DND-41 (cell line): ENCODE measurements around the gene POLD2.
"Not testable (repeated sequence)": the region's sequence is repeated elsewhere in the genome, so short reads cannot be mapped to it uniquely, and the experiment has no call there.

Source experiments
- ATAC-seq: fragments of 200-7000 bp; cut with Tn5 transposase; 3 replicates; pipeline ENCODE4 v1.9.1; 2021; ENCODE audit warnings: low read depth; ENCODE audit not compliant: insufficient read depth
- DNase-seq: peaks from one replicate; pipeline ENCODE4 v3.0.0-alpha.2; 2020
- H2AFZ ChIP-seq: 2 replicates; pipeline ENCODE4 v1.6.0; 2012; ENCODE audit warnings: low read depth, low read length
- H3K27ac ChIP-seq: 2 replicates; pipeline ENCODE4 v1.5.1; 2012; ENCODE audit warnings: low read length, inconsistent platforms
- H3K27me3 ChIP-seq: fragments of 200-600 bp; sonication (generic); 2 replicates; pipeline ENCODE4 v1.6.0; 2012; ENCODE audit warnings: low read length, mild to moderate bottlenecking, inconsistent platforms; ENCODE audit not compliant: insufficient read depth, poor library complexity
- H3K36me3 ChIP-seq: 2 replicates; pipeline ENCODE4 v1.5.1; 2012; ENCODE audit warnings: low read length, inconsistent platforms; ENCODE audit not compliant: insufficient read depth
- H3K4me1 ChIP-seq: 2 replicates; pipeline ENCODE4 v1.5.1; 2012; ENCODE audit warnings: mild to moderate bottlenecking, low read length; ENCODE audit not compliant: insufficient read depth
- H3K4me2 ChIP-seq: 2 replicates; pipeline ENCODE4 v1.6.0; 2012; ENCODE audit warnings: mild to moderate bottlenecking, moderate library complexity, low read length, inconsistent platforms; ENCODE audit not compliant: insufficient read depth
- H3K4me3 ChIP-seq, 2 experiments: fragments of 200-600 bp in 1 of 2; shearing (Covaris generic) in 1 of 2; 2 replicates each; pipeline ENCODE4 v1.5.1; 2012 to 2016; ENCODE audit warnings: inconsistent platforms in 2 of 2, low read length in 2 of 2, mild to moderate bottlenecking in 2 of 2, low read depth in 1 of 2, moderate library complexity in 1 of 2
- H3K79me2 ChIP-seq: 2 replicates; pipeline ENCODE4 v1.6.0; 2012; ENCODE audit warnings: low read length, inconsistent platforms; ENCODE audit not compliant: insufficient read depth
- H3K9ac ChIP-seq: 2 replicates; pipeline ENCODE4 v1.6.0; 2012; ENCODE audit warnings: low read depth, mild to moderate bottlenecking, inconsistent platforms, low read length, moderate library complexity
- H3K9me3 ChIP-seq: 2 replicates; pipeline ENCODE4 v1.5.1; 2012; ENCODE audit warnings: low read length, moderate library complexity, mild to moderate bottlenecking, inconsistent platforms; ENCODE audit not compliant: insufficient read depth, severe bottlenecking
- H4K20me1 ChIP-seq: 2 replicates; pipeline ENCODE4 v1.6.0; 2012; ENCODE audit warnings: low read length; ENCODE audit not compliant: insufficient read depth
- EZH2 ChIP-seq: IDR thresholded peaks from 3 replicates; pipeline ENCODE4 v1.6.1; 2012; ENCODE audit warnings: borderline replicate concordance, low read depth, mild to moderate bottlenecking, moderate library complexity, low read length, inconsistent platforms; ENCODE audit not compliant: severe bottlenecking
- TF ChIP-seq, protein P1 (sequence below): IDR thresholded peaks from 2 replicates; pipeline ENCODE4 v1.5.1; 2012; ENCODE audit warnings: borderline replicate concordance, low read length, moderate library complexity, mild to moderate bottlenecking; ENCODE audit not compliant: poor library complexity, severe bottlenecking; ENCODE audit errors: extremely low read depth

The POLD2 gene

DNA sequence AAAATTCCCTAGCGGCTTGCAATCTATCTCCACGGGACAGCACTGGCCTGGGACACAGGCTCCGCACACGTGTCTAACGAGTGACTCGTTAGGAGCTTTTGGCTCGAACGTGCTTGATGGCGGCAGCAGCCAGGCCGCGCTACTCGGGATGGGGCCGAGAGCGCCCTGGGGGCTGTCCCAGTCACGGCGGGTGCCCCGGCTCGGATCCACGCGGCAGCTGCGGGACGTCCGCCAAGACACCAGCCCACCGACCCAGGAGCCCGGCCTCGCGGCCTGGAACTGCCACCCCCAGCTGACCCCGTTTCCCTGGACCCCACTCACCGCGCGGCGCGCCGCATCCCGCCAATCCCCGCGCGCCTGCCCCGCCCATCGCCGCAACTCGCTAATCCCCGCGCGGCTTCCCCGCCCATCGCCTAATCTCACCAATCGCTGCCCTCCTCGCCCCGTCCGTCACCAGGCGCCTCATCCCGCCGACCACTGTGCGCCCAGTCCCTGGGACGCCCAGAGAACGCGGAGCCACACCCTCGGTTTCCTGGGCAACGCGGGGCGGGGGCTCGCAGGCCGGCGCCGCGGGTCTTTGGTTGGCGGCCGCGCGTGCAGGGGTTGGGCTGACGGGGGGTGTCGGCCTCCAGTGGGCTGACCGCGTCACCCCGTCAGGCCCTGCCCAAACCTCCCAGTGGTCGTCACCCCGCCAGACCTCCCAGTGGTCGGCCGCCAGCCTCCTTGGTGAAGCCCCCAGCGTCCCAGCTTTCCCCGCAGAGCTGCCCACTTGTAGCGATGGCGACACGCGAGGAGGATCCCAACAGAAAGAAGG lies at the start of gene POLD2:
Gene POLD2 (minus strand): TSS at position 359 of the 814 bp plus-strand sequence. CDS start 1,495 bp downstream, outside the sequence.
- Histone ChIP-seq H3K4me3 (peak within 1 kb of the TSS; percentile 66 to 77), H3K79me2 (peaks cover 49% of the 10 kb centered on the region)
- ATAC-seq, result peak; percentile 98

DNA sequence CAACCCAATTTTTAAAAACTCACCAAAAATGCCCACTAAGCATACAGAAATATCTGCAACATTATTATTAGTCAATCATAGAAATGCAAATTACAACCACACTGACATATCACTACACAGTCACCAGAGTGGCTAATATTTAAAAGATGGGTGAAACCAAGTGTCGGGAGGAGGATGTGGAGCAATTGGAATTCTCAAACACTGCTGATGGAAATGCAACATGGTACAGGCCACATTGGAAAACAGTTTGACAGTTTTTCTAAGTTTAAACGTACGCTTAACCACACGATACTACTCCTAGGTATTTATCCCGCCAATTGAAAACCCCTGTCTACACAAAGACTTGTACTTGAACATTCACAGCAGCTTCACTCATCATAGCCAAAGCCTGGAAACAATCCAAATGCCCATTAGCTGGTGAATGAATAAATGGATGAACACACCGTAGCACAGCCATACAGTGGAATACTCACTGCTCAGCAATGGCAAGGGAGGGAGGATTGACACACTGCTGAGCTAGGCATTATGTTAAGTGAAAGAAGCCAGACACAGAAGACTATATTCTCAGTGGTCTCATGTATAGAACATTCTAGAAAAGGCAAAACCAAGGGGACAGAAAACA lies 49.6 kb upstream of the POLD2 start:
- Histone ChIP-seq H3K79me2 (no peaks in the 10 kb centered on the region), H3K4me1 (peaks cover 1% of the 10 kb centered on the region; the same call in 1 of the 2 replicates), H2AFZ (no peak overlapping the region), H3K36me3 (no peaks in the 10 kb centered on the region), H3K27ac (no peak overlapping the region), H3K4me3 (no peak overlapping the region), H4K20me1 (0 out of 2 replicates have a peak, but pooled peaks cover 2% of the 10 kb centered on the region), H3K9ac (no peak overlapping the region), H3K9me3 (no peaks in the 10 kb centered on the region), H3K27me3 (no peaks in the 10 kb centered on the region), H3K4me2 (no peak overlapping the region)
- TF ChIP-seq, protein P1, sequence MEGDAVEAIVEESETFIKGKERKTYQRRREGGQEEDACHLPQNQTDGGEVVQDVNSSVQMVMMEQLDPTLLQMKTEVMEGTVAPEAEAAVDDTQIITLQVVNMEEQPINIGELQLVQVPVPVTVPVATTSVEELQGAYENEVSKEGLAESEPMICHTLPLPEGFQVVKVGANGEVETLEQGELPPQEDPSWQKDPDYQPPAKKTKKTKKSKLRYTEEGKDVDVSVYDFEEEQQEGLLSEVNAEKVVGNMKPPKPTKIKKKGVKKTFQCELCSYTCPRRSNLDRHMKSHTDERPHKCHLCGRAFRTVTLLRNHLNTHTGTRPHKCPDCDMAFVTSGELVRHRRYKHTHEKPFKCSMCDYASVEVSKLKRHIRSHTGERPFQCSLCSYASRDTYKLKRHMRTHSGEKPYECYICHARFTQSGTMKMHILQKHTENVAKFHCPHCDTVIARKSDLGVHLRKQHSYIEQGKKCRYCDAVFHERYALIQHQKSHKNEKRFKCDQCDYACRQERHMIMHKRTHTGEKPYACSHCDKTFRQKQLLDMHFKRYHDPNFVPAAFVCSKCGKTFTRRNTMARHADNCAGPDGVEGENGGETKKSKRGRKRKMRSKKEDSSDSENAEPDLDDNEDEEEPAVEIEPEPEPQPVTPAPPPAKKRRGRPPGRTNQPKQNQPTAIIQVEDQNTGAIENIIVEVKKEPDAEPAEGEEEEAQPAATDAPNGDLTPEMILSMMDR, result no peak
- TF ChIP-seq EZH2, result no peak
- DNase-seq, result no peak
- no peak for ATAC-seq

More for the DNA sequence above, at the start of gene POLD2:
- TF ChIP-seq EZH2, result no peak
- TF ChIP-seq, protein P1, result peak; percentile 18
- Histone ChIP-seq H3K4me2 (peak within 1 kb of the TSS; percentile 95), H3K27me3 (no peaks in the 10 kb centered on the region), H3K9me3 (no peaks in the 10 kb centered on the region), H4K20me1 (peaks cover 15% of the 10 kb centered on the region; the same call in 1 of the 2 replicates), H3K9ac (peak within 1 kb of the TSS; percentile 67), H3K4me1 (peaks cover 49% of the 10 kb centered on the region), H3K36me3 (peaks cover 34% of the 10 kb centered on the region), H2AFZ (peak within 1 kb of the TSS; percentile 82), H3K27ac (peak within 1 kb of the TSS; percentile 75)
- peak; percentile 99 for DNase-seq

GRCh38 chr7:44172352-44172751 lies 49.0 kb upstream of the POLD2 start:
- ATAC-seq (no peak), DNase-seq (no peak)
- Histone ChIP-seq H4K20me1 (0 out of 2 replicates have a peak, but pooled peaks cover 2% of the 10 kb centered on the region), H3K4me1 (peaks cover 4% of the 10 kb centered on the region; the same call in 1 of the 2 replicates), H3K4me3 (no peak overlapping the region), H3K4me2 (no peak overlapping the region), H3K27ac (no peak overlapping the region), H3K27me3 (no peaks in the 10 kb centered on the region), H3K9ac (no peak overlapping the region), H3K36me3 (no peaks in the 10 kb centered on the region), H2AFZ (no peak overlapping the region), H3K79me2 (no peaks in the 10 kb centered on the region), H3K9me3 (no peaks in the 10 kb centered on the region)
- no peak for TF ChIP-seq EZH2
- TF ChIP-seq, protein P1, result no peak

- not testable (repeated sequence) for DNase-seq, ATAC-seq, H3K9me3 ChIP-seq, H3K4me1 ChIP-seq, H3K4me2 ChIP-seq, H3K9ac ChIP-seq, H2AFZ ChIP-seq, H3K4me3 ChIP-seq, H3K27me3 ChIP-seq, H3K36me3 ChIP-seq, H4K20me1 ChIP-seq, H3K27ac ChIP-seq, H3K79me2 ChIP-seq
Measured at GRCh38 chr7:44171901-44172300, 48.6 kb upstream of the POLD2 start.
